Mesenchymal stem cell (in vitro differentiated cells and primary cell): ENCODE results near the gene PIMREG.

Source experiments
- DNase-seq: peaks from one replicate; pipeline ENCODE4 v3.0.0-alpha.2; 2013
- H2AFZ ChIP-seq: one replicate; pipeline ENCODE4 v1.6.1; 2013; ENCODE audit warnings: low read depth, mild to moderate bottlenecking, control low read depth, inconsistent platforms, low read length, moderate library complexity
- H2AK5ac ChIP-seq: 2 replicates; pipeline ENCODE4 v1.6.1; 2013; ENCODE audit warnings: low read length, moderate library complexity, mild to moderate bottlenecking, inconsistent platforms; ENCODE audit not compliant: severe bottlenecking
- H2BK120ac ChIP-seq: one replicate; pipeline ENCODE4 v1.6.1; 2013; ENCODE audit warnings: low read depth, mild to moderate bottlenecking, inconsistent platforms, low read length, moderate library complexity
- H2BK12ac ChIP-seq, 2 experiments: one replicate each; pipeline ENCODE4 v1.6.1; 2013; ENCODE audit warnings: inconsistent platforms in 2 of 2, low read length in 2 of 2, mild to moderate bottlenecking in 2 of 2, moderate library complexity in 2 of 2, control low read depth in 1 of 2
- H2BK15ac ChIP-seq: one replicate; pipeline ENCODE4 v1.6.1; 2013; ENCODE audit warnings: mild to moderate bottlenecking, low read depth, inconsistent platforms; ENCODE audit not compliant: poor library complexity, severe bottlenecking
- H2BK5ac ChIP-seq: 2 replicates; pipeline ENCODE4 v1.6.1; 2013; ENCODE audit warnings: low read depth, mild to moderate bottlenecking, low read length, control low read depth, inconsistent platforms; ENCODE audit not compliant: poor library complexity, severe bottlenecking
- H3K14ac ChIP-seq, 2 experiments: one replicate each; pipeline ENCODE4 v1.6.1; 2013; ENCODE audit warnings: inconsistent platforms in 2 of 2, low read length in 2 of 2, control low read depth in 1 of 2, mild to moderate bottlenecking in 1 of 2, moderate library complexity in 1 of 2
- H3K18ac ChIP-seq, 2 experiments: one replicate each; pipeline ENCODE4 v1.6.1; 2013; ENCODE audit warnings: inconsistent platforms in 2 of 2, low read length in 2 of 2, control low read depth in 1 of 2, low read depth in 1 of 2, mild to moderate bottlenecking in 1 of 2
- H3K23ac ChIP-seq, 2 experiments: one replicate each; pipeline ENCODE4 v1.6.1; 2013; ENCODE audit warnings: inconsistent platforms in 2 of 2, low read length in 2 of 2, mild to moderate bottlenecking in 2 of 2, moderate library complexity in 2 of 2, control low read depth in 1 of 2
- H3K27ac ChIP-seq: 2 replicates; pipeline ENCODE4 v1.5.1; 2013; ENCODE audit warnings: mild to moderate bottlenecking, moderate library complexity, low read length, control low read depth, inconsistent platforms; ENCODE audit not compliant: poor library complexity, severe bottlenecking
- H3K27me3 ChIP-seq, 2 experiments: 2 replicates each; pipeline versions ENCODE4 v1.6.1 to v1.7.0; 2013; ENCODE audit warnings: low read length in 2 of 2, mild to moderate bottlenecking in 2 of 2, moderate library complexity in 2 of 2, control low read depth in 1 of 2, inconsistent platforms in 1 of 2; ENCODE audit not compliant: control insufficient read depth in 1 of 2, insufficient read depth in 1 of 2
- H3K36me3 ChIP-seq, 2 experiments: 2 replicates each; pipeline versions ENCODE4 v1.6.1 to v1.7.0; 2013; ENCODE audit warnings: low read length in 2 of 2, control low read depth in 1 of 2, inconsistent platforms in 1 of 2, low read depth in 1 of 2, mild to moderate bottlenecking in 1 of 2; ENCODE audit not compliant: insufficient read depth in 2 of 2, control insufficient read depth in 1 of 2
- H3K4ac ChIP-seq, 2 experiments: one replicate each; pipeline ENCODE4 v1.6.1; 2013; ENCODE audit warnings: inconsistent platforms in 2 of 2, low read length in 2 of 2, mild to moderate bottlenecking in 2 of 2, moderate library complexity in 2 of 2, control low read depth in 1 of 2, low read depth in 1 of 2
- H3K4me1 ChIP-seq: 2 replicates; pipeline ENCODE4 v1.6.1; 2013; ENCODE audit warnings: low read depth, low read length, control low read depth; ENCODE audit not compliant: control insufficient read depth, insufficient read depth
- H3K4me2 ChIP-seq: 2 replicates; pipeline ENCODE4 v1.6.1; 2013; ENCODE audit warnings: low read length, mild to moderate bottlenecking, inconsistent platforms; ENCODE audit not compliant: poor library complexity, severe bottlenecking
- H3K4me3 ChIP-seq, 2 experiments: 2 replicates each; pipeline versions ENCODE4 v1.5.1 to v1.7.0; 2013; ENCODE audit warnings: low read length in 2 of 2, mild to moderate bottlenecking in 2 of 2, control low read depth in 1 of 2, low read depth in 1 of 2; ENCODE audit not compliant: insufficient read depth in 1 of 2
- H3K79me1 ChIP-seq: replicated peaks from 2 replicates; pipeline ENCODE4 v1.6.1; 2013; ENCODE audit warnings: mild to moderate bottlenecking, control low read depth, low read length, inconsistent platforms; ENCODE audit not compliant: poor library complexity, severe bottlenecking
- H3K9ac ChIP-seq: 2 replicates; pipeline ENCODE4 v1.7.0; 2013; ENCODE audit warnings: mild to moderate bottlenecking, low read length, moderate library complexity
- H3K9me3 ChIP-seq: 2 replicates; pipeline ENCODE4 v1.7.0; 2013; ENCODE audit warnings: mild to moderate bottlenecking, low read length; ENCODE audit not compliant: control insufficient read depth
- H4K8ac ChIP-seq: one replicate; pipeline ENCODE4 v1.6.1; 2013; ENCODE audit warnings: inconsistent platforms, mild to moderate bottlenecking, low read length, moderate library complexity
- H4K91ac ChIP-seq: one replicate; pipeline ENCODE4 v1.6.1; 2013; ENCODE audit warnings: mild to moderate bottlenecking, low read length, inconsistent platforms
- WGBS: methylation state at CpG from one replicate; pipeline ENCODE4 v1.1.7; 2013; ENCODE audit warnings: mixed read lengths; 5-methylcytosine and 5-hydroxymethylcytosine counted together

Gene PIMREG

GRCh38 chr17:6492892-6493674 lies 48.8 kb downstream of the PIMREG start:
- Histone ChIP-seq H3K4me3 (no peak overlapping the region), H3K4ac (no peak overlapping the region), H4K8ac (no peak overlapping the region), H2BK12ac (no peak overlapping the region), H3K23ac (no peak overlapping the region), H3K79me1 (no peaks in the 10 kb centered on the region), H3K9ac (no peak overlapping the region), H3K4me2 (no peak overlapping the region), H3K27ac (no peak overlapping the region), H3K27me3 (peaks cover 52 to 57% of the 10 kb centered on the region in 2 experiments), H3K18ac (no peak overlapping the region), H3K4me1 (peaks cover 7% of the 10 kb centered on the region), H2AK5ac (no peak overlapping the region), H4K91ac (no peak overlapping the region), H2AFZ (no peak overlapping the region), H3K36me3 (no peaks in the 10 kb centered on the region), H2BK15ac (no peak overlapping the region), H3K14ac (no peak overlapping the region), H2BK120ac (no peak overlapping the region), H2BK5ac (no peak overlapping the region), H3K9me3 (no peaks in the 10 kb centered on the region)
- no peak for DNase-seq
- 72% methylated on average over 4 of the region's 4 CpGs for WGBS

GRCh38 chr17:6494239-6494941 lies 50.1 kb downstream of the PIMREG start:
- no peak overlapping the region for H3K9ac ChIP-seq
- WGBS, result 77% methylated on average over 5 of the region's 5 CpGs
- H2BK12ac ChIP-seq, result no peak overlapping the region
- no peaks in the 10 kb centered on the region for H3K79me1 ChIP-seq
- no peaks in the 10 kb centered on the region for H3K36me3 ChIP-seq
- peak overlapping the region in 1 of 2 experiments; percentile 18 for H3K14ac ChIP-seq
- no peak overlapping the region for H2BK120ac ChIP-seq
- H3K18ac ChIP-seq, result no peak overlapping the region
- no peak overlapping the region for H2BK15ac ChIP-seq
- no peak overlapping the region for H2BK5ac ChIP-seq
- no peaks in the 10 kb centered on the region for H3K9me3 ChIP-seq
- no peak overlapping the region for H3K27ac ChIP-seq
- peaks cover 10% of the 10 kb centered on the region for H3K4me1 ChIP-seq
- H3K27me3 ChIP-seq, result peaks cover 58 to 59% of the 10 kb centered on the region in 2 experiments
- DNase-seq, result no peak
- no peak overlapping the region for H2AFZ ChIP-seq
- H3K4me3 ChIP-seq, result no peak overlapping the region
- H4K91ac ChIP-seq, result no peak overlapping the region
- no peak overlapping the region for H2AK5ac ChIP-seq
- H3K4me2 ChIP-seq, result no peak overlapping the region
- H4K8ac ChIP-seq, result no peak overlapping the region
- no peak overlapping the region for H3K4ac ChIP-seq
- no peak overlapping the region for H3K23ac ChIP-seq

- no peak overlapping the region for H2BK120ac ChIP-seq
- peaks cover 10% of the 10 kb centered on the region for H3K4me1 ChIP-seq
- no peak overlapping the region for H3K14ac ChIP-seq
- no peak overlapping the region for H3K4me2 ChIP-seq
- no peaks in the 10 kb centered on the region for H3K36me3 ChIP-seq
- no peak overlapping the region for H4K8ac ChIP-seq
- no peaks in the 10 kb centered on the region for H3K9me3 ChIP-seq
- H2AFZ ChIP-seq, result no peak overlapping the region
- no peak overlapping the region for H2AK5ac ChIP-seq
- no peak overlapping the region for H3K23ac ChIP-seq
- H3K4ac ChIP-seq, result no peak overlapping the region
- H2BK15ac ChIP-seq, result no peak overlapping the region
- H3K79me1 ChIP-seq, result no peaks in the 10 kb centered on the region
- H4K91ac ChIP-seq, result no peak overlapping the region
- DNase-seq, result no peak
- no peak overlapping the region for H3K4me3 ChIP-seq
- H2BK5ac ChIP-seq, result no peak overlapping the region
- no peak overlapping the region for H3K18ac ChIP-seq
- no peak overlapping the region for H2BK12ac ChIP-seq
- H3K27ac ChIP-seq, result no peak overlapping the region
- WGBS, result 55% methylated on average over 15 of the region's 15 CpGs
- H3K27me3 ChIP-seq, result peaks cover 52 to 54% of the 10 kb centered on the region in 2 experiments
- no peak overlapping the region for H3K9ac ChIP-seq
Measured at GRCh38 chr17:6495450-6496115, 51.3 kb downstream of the PIMREG start.

GRCh38 chr17:6496116-6496481 lies 51.8 kb downstream of the PIMREG start:
- Histone ChIP-seq H2AK5ac (no peak overlapping the region), H3K9me3 (no peaks in the 10 kb centered on the region), H2AFZ (no peak overlapping the region), H2BK15ac (no peak overlapping the region), H4K91ac (no peak overlapping the region), H3K27me3 (peaks cover 51 to 56% of the 10 kb centered on the region in 2 experiments), H2BK12ac (no peak overlapping the region), H3K27ac (no peak overlapping the region), H3K79me1 (no peaks in the 10 kb centered on the region), H3K4me2 (no peak overlapping the region), H2BK120ac (no peak overlapping the region), H3K9ac (no peak overlapping the region), H3K23ac (no peak overlapping the region), H3K36me3 (no peaks in the 10 kb centered on the region), H3K4ac (no peak overlapping the region), H3K14ac (no peak overlapping the region), H3K18ac (no peak overlapping the region), H3K4me1 (peaks cover 10% of the 10 kb centered on the region), H3K4me3 (no peak overlapping the region), H2BK5ac (no peak overlapping the region), H4K8ac (no peak overlapping the region)
- WGBS, result 7% methylated on average over 8 of the region's 8 CpGs
- no peak for DNase-seq
